Coronary artery (tissue), 2 donors: ENCODE data around the gene DHX34.
"Not testable (repeated sequence)": the region's sequence is repeated elsewhere in the genome, so short reads cannot be mapped to it uniquely, and the experiment has no call there.

ENCODE experiments used
- DNase-seq: peaks from one replicate; pipeline ENCODE4 v3.0.0-alpha.2; 2017; ENCODE audit warnings: low spot score
- H3K27ac ChIP-seq, 2 donors: fragments of 200-600 bp; sonication (generic); one replicate each; pipeline ENCODE4 v1.5.1; 2016 to 2019
- H3K4me3 ChIP-seq: fragments of 200-600 bp; sonication (generic); 2 replicates; pipeline ENCODE4 v1.5.1; 2016; ENCODE audit warnings: mild to moderate bottlenecking, moderate library complexity
- CTCF ChIP-seq: fragments of 200-600 bp; sonication (generic); IDR thresholded peaks from one replicate; pipeline ENCODE4 v1.5.1; 2019; ENCODE audit warnings: antibody characterized with exemption

The DHX34 gene

GRCh38 chr19:47388721-47389120 is 39.6 kb downstream of the DHX34 start:
- H3K4me3 ChIP-seq, DNase-seq: not testable (repeated sequence)
- peak overlapping the region in 1 of 2 donors; percentile 32 for H3K27ac ChIP-seq

GRCh38 chr19:47389150-47389556 is 40.0 kb downstream of the DHX34 start:
- no peak for TF ChIP-seq CTCF
- H3K27ac ChIP-seq = peak overlapping the region in 1 of 2 donors; percentile 42
- H3K4me3 ChIP-seq = no peak overlapping the region
- DNase-seq = no peak

GRCh38 chr19:47390533-47391488 is 41.7 kb downstream of the DHX34 start:
- no peak for DNase-seq
- no peak for TF ChIP-seq CTCF
- no peak overlapping the region for H3K27ac ChIP-seq
- no peak overlapping the region for H3K4me3 ChIP-seq

- DNase-seq = no peak
- TF ChIP-seq CTCF = peak; percentile 76
- Histone ChIP-seq H3K4me3 (no peak overlapping the region), H3K27ac (no peak overlapping the region)
These were observed 42.6 kb downstream of the DHX34 start for GRCh38 chr19:47391510-47392223.

GRCh38 chr19:47398707-47399597 is 49.8 kb downstream of the DHX34 start:
- no peak for TF ChIP-seq CTCF
- H3K4me3 ChIP-seq = no peak overlapping the region
- H3K27ac ChIP-seq = no peak overlapping the region
- DNase-seq = no peak

GRCh38 chr19:47402504-47402903 is 53.4 kb downstream of the DHX34 start:
- no peak overlapping the region for H3K27ac ChIP-seq
- TF ChIP-seq CTCF = no peak
- DNase-seq = no peak
- H3K4me3 ChIP-seq = no peak overlapping the region
